Erythroblast (primary cell): ENCODE measurements around the gene CHIC2.

Experiments used
- DNase-seq, 2 experiments: peaks; one replicate each; lab custom pipeline; 2025; lab: John Stamatoyannopoulos, UW
- GATA1 ChIP-seq: IDR thresholded peaks from 2 replicates; pipeline ENCODE4 v1.6.1; 2011; ENCODE audit warnings: low read depth, mild to moderate bottlenecking, control low read depth, low read length, moderate library complexity
- POLR2A ChIP-seq: IDR thresholded peaks from 2 replicates; pipeline ENCODE4 v1.6.1; 2011; ENCODE audit warnings: mild to moderate bottlenecking, low read length

CHIC2 gene

DNA sequence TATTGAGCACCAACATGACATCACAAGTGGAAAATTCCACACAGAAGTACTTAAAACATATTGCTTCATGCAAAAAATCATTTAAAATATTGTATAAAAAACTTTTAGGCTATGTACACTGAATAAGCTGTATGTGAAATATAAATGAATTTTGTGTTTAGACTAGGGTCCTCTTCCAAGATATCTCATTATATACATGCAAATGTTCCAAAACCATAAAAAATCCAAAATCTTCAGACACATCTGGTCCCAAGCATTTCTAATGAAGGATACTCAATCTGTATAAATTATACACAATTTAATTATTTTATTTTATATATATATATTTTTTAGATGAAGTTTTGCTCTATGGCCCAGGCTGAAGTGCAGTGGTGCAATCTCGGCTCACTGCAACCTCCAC is 25.5 kb upstream of the CHIC2 start:
- no peak for DNase-seq
- TF ChIP-seq GATA1 (no peak), POLR2A (no peak)

DNA sequence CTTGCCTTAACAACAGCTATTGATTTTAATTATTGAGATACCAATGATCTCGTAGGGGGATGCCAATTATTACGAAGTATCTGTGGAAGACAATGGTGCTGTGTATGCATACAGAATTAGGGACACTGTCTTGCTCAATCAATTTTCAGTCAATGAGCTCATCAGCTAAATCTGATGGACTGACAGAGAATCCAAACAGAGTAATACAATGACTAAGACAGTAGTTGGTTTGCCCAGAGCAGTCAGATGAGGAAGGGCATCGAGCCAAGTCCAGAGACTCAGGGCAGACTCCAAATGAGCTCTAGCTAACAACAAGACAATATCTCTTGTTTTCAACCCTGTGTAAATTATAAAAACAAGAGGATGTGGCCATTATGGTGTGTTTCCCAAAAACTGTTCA is 20.9 kb upstream of the CHIC2 start:
- TF ChIP-seq POLR2A (no peak), GATA1 (no peak)
- DNase-seq = no peak

DNA sequence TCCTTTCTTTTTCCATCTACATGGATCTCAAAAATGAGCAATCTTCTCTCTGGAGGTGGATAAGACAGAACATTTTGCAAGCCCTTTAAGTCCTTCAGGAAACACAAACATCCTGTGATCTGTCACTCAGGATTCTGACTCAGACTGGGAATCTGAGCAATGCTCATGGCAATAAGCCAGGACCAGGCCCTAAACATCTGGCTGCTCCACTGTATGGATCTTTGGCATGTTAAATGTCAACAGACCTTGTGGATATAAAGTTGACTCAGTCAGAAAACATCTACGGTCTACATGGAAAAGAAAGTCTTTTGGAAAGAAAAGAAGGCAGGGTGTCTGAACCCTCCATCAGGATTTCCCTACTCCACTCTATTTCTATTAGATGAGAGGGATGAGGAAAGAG is 17.8 kb upstream of the CHIC2 start:
- no peak for TF ChIP-seq GATA1
- TF ChIP-seq POLR2A = no peak
- no peak for DNase-seq

DNA sequence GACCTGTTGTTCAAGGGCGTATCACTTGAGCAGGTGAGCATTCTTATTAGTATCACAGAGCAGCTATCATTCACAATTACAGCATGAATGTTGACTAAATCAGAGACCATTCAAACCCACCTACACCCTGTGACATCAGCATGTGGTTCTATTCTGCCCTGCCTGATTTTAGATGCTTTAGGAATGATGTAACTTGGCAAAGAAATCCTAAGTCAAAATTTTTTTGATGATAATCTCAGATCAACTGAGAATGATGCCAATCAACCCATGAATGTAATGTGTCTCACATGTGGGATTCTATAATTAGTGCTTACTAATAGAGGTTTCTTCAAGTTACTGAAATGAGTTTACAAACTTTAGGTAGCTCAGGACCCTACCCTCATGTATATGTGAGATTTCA is 13.4 kb upstream of the CHIC2 start:
- DNase-seq = no peak
- TF ChIP-seq GATA1 = no peak

DNA sequence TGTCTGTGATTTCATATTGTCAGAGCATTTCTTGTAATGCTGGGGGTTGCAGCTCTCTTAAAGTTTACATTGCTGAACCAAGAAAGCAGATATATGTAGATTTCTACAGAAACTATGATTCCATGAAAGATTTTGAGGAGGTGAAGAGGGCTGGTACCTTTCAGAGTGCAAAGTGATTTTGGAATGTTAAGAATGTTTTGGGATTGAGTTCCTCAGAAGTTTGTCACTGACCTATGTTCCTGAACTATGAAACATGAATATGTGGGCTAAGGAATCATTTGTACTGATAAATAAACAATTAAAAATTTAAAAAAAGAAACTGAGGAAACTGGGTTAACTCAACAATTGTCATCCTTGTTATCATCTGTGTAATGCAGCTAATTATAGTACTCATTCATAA is 12.3 kb upstream of the CHIC2 start:
- no peak for TF ChIP-seq GATA1
- no peak for TF ChIP-seq POLR2A
- no peak for DNase-seq

DNA sequence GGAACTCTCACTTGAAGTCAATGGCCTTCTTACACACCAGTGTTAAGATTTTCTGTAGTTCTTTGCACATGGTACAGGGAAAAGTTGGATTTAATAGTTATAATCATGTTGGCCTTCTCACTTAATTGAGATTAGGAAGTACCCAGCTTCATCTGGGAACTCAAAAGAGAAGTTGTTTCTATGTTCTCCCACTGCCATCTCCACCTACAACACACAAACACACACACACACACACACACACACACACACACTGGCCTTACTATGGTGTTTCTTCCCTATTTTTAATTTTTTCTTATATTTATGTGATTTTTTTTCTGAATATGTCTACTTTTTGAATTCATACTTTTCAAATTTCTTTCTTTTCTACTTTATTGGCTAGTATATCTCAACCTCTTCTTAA is 10.0 kb upstream of the CHIC2 start:
- TF ChIP-seq POLR2A (no peak), GATA1 (no peak)
- no peak for DNase-seq

DNA sequence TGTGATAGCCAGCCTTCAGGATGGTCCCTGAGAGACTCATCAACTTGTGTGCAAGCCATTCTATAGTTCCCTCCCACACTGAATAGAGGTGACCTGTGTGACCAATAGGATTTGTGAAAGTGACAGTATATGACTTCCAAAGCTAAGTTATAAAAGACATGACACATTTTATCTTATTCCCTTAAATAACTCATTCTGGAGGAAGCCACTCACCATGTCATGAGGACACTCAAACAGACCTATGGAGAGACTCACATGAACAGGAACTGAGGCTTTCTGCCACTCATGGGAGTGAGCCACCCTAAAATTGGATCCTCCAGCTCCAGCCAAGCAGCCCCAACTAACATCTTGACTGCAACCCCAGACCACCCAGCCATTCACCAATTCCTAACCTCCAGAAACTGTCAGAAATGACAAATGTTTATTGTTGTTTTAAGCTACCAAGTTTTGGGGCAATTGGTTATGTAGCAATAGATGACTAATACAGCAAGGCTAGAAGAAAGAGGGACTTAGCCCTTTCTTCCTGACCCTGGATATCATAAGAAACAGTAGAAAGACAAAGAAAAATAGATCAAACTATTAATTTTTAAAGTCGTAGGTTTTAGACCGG is 9.0 kb upstream of the CHIC2 start:
- TF ChIP-seq GATA1 (no peak), POLR2A (no peak)

DNA sequence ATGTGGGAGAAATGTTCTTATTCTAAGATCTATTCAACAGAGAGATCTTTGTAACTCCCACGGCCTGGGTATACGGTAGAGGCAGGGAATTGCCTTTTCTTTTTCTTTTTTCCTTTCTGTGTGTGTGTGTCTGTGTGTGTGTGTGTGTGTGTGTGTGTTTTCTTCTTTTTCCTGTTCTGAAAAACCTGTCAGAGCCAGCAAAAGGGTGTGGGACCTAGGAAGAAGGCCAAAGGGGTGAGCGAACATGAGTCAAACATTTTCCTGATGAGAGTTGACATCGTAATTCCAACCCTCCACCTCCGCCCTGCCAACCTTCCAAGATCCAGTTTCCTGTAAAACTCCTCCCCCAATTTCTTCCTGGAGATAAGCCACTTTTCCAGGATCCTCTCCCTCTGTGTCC is 2.8 kb upstream of the CHIC2 start:
- no peak for TF ChIP-seq POLR2A
- no peak for TF ChIP-seq GATA1
- DNase-seq = peak in 1 of 2 experiments; percentile 36

More for the DNA sequence above, 9.0 kb upstream of the CHIC2 start:
- DNase-seq = no peak

DNA sequence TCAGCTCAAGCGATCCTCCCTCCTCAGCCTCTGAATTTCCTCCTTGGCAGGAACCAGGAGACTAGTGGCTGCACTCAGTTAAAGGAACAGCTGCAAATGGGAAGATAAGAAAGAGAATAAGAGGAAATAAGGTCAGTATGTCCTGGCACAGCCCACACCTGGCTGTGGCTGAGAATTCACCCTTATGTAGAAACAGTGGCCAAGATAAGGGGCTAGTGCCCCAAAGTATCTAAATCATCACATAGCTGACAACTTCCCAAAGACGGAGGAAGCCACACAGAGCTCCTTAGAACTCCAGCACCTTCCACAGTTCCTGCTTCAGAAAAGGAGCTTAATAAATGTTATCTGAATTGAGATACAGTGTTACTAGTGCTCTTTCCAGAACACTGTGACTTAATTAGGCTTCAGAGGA is 2.3 kb upstream of the CHIC2 start:
- peak; percentile 52 to 79 for DNase-seq
- TF ChIP-seq POLR2A = peak; percentile 23
- no peak for TF ChIP-seq GATA1

DNA sequence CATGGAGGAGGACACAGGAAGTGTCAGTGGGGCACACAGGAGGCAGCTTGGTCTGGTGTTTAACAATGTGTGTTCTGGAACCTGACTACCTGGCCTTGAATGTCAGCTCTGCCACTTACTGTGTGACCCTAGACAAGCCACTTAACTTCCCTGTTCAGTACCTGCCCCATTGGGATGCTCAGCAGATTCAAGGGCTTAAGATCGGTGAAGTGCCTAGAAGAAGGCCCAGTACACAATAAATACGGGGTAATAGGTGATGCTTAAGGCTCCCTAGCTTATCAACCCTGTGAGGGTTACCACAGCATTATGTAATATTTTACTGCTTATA is 1.6 kb upstream of the CHIC2 start:
- no peak for DNase-seq
- no peak for TF ChIP-seq POLR2A
- TF ChIP-seq GATA1 = no peak

DNA sequence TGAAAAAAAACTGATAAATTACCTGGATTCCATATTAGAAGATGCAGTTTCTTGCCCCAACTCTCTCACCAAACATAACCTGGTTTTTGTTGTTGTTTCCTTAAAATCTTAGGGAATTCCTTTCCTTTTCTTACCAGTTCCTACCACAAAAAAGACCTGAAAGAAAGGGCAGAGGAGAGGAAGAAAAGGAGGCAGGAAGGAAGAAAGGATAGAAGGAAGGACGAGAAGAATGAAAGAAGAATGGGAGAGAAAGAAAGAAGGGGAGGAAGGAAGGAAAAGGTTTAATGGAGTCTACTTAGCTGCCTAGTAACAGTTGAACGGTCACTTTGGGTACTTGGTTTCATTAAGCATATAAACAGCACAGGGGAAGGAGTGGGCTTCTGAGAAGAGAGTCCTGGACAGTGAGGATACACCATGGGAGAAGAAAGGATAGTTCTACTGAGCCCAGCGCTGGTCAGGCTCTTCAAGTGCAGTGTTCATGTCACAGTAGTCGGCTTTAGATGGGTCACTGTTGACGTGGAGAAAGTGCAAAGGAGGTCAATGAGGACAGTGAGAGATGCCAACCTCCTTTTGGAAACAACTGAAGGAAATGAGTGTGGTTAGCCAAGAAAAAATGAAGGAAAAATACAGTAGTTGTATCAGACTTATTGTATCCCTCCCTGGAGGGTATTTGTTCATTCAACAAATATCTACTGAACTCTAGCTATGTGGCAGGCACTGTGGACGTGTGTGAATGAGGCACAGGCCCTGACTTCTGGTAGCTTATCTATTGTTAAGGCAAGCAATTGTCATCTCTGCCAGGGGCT is 1.1 kb upstream of the CHIC2 start:
- DNase-seq = peak; percentile 31 to 36
- TF ChIP-seq POLR2A = no peak
- no peak for TF ChIP-seq GATA1

DNA sequence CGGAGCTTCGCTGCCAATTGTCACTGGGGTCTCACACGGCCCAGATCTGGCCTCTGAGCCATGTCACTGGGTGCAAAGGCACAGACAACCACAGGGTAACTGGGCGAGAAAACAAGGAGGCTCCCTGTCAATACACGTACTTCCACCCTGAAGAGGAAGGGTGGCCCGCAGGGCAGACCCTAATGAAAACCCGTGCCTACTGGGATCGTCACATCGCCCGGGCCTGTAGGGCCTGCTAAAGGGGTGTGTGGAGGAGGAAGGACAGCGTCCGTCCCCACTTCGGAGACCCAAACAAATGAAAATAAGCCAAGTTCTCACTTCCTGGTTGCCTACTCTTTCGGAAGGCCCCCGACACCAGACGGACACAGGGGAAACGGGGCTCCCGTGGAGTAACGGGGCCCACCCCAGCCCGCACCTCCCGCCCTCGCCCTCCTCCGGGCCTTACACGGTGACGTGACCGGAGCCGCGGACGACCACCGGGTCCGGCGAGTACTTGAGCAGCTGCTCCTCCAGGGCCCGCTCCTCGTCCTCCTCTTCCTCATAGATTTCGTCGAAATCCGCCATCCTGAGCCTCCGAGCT is 578 bp downstream of the CHIC2 start:
- no peak for TF ChIP-seq GATA1
- no peak for TF ChIP-seq POLR2A
- DNase-seq = peak; percentile 70 to 81

DNA sequence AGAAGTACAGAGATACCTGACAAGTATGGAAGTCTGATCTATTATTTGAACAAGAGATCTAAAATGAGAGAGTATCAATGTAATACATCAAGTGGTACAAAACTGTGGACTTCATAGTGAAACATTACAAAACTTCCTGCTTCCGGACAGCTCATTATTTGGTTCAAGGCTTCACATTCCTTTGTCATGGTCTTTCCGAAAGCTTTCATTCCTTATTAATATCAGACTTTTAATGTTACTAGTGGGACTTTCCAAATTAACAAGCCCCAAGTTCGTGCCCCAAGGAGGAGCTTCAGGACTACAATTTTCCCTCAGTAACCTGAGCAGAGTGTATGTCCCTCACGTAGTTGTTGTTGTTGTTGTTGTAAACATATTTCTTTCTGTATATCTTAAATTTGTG is 1.2 kb downstream of the CHIC2 start:
- peak; percentile 51 to 71 for DNase-seq
- TF ChIP-seq POLR2A (no peak), GATA1 (no peak)

DNA sequence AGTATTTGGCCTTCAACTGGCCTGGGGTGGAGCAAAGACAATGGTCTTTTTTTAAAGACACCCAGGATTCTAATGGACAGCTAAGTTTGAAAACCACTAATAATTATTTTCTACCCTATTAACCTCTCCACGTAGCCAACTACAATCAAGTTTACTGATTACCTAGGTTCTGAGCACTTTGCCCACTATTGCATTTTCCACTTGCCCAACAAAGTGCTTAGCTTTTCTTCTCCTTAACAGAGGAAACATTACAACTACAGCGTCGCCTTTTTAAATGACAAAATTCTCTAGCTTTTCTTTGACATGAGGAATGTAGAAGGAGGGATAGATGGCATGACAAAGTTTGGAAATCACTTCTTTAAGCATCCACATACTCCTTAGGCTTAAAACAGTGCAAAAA is 2.0 kb downstream of the CHIC2 start:
- TF ChIP-seq GATA1 = no peak
- TF ChIP-seq POLR2A = no peak
- DNase-seq = no peak
